GM19043 (cell line): ENCODE results near the gene ADCY2.

Experiments used
- ATAC-seq: cut with Tn5 transposase; IDR thresholded peaks from one replicate; pipeline ENCODE4 v1.9.1; 2021; ENCODE audit warnings: low read depth; ENCODE audit not compliant: unreplicated experiment

The ADCY2 gene

GRCh38 chr5:7435503-7435902 lies 39.6 kb downstream of the ADCY2 start:
- ATAC-seq: no peak

GRCh38 chr5:7436521-7436920 lies 40.6 kb downstream of the ADCY2 start:
- ATAC-seq: no peak

GRCh38 chr5:7437836-7438235 lies 41.9 kb downstream of the ADCY2 start:
- no peak for ATAC-seq

GRCh38 chr5:7445068-7445467 lies 49.1 kb downstream of the ADCY2 start:
- ATAC-seq: no peak

- no peak for ATAC-seq
Measured at GRCh38 chr5:7445831-7446230, 49.9 kb downstream of the ADCY2 start.

GRCh38 chr5:7446913-7447312 lies 51.0 kb downstream of the ADCY2 start:
- ATAC-seq: no peak

- ATAC-seq: no peak
Measured at GRCh38 chr5:7453947-7454346, 58.0 kb downstream of the ADCY2 start.

- no peak for ATAC-seq
Measured at GRCh38 chr5:7456206-7456605, 60.3 kb downstream of the ADCY2 start.

- ATAC-seq: no peak
Measured at GRCh38 chr5:7461371-7461770, 65.4 kb downstream of the ADCY2 start.

GRCh38 chr5:7462758-7463157 lies 66.8 kb downstream of the ADCY2 start:
- no peak for ATAC-seq

- no peak for ATAC-seq
Measured at GRCh38 chr5:7464182-7464581, 68.2 kb downstream of the ADCY2 start.

GRCh38 chr5:7467179-7467578 lies 71.2 kb downstream of the ADCY2 start:
- ATAC-seq: no peak

GRCh38 chr5:7468742-7469141 lies 72.8 kb downstream of the ADCY2 start:
- ATAC-seq: no peak

- ATAC-seq: no peak
Measured at GRCh38 chr5:7471710-7472109, 75.8 kb downstream of the ADCY2 start.

GRCh38 chr5:7473115-7473514 lies 77.2 kb downstream of the ADCY2 start:
- no peak for ATAC-seq

GRCh38 chr5:7473668-7474215 lies 77.8 kb downstream of the ADCY2 start:
- ATAC-seq: no peak

- ATAC-seq: no peak
Measured at GRCh38 chr5:7474821-7475403, 79.0 kb downstream of the ADCY2 start.

GRCh38 chr5:7478459-7478858 lies 82.5 kb downstream of the ADCY2 start:
- ATAC-seq: no peak

- ATAC-seq: no peak
Measured at GRCh38 chr5:7488734-7489133, 92.8 kb downstream of the ADCY2 start.

GRCh38 chr5:7492371-7492770 lies 96.4 kb downstream of the ADCY2 start:
- ATAC-seq: no peak

GRCh38 chr5:7493081-7493480 lies 97.1 kb downstream of the ADCY2 start:
- no peak for ATAC-seq

GRCh38 chr5:7493622-7494021 lies 97.7 kb downstream of the ADCY2 start:
- no peak for ATAC-seq
